HG02981 (cell line): ENCODE measurements around the gene OSBPL7.

Experiments
- ATAC-seq: cut with Tn5 transposase; IDR thresholded peaks from one replicate; pipeline ENCODE4 v1.9.1; 2021; ENCODE audit warnings: mild to moderate bottlenecking, moderate library complexity; ENCODE audit not compliant: unreplicated experiment

The OSBPL7 gene

GRCh38 chr17:47808036-47808829, 13.4 kb downstream of the OSBPL7 start:
- ATAC-seq, result no peak

GRCh38 chr17:47807421-47807820, 14.2 kb downstream of the OSBPL7 start:
- no peak for ATAC-seq

GRCh38 chr17:47806913-47807255, 14.7 kb downstream of the OSBPL7 start:
- ATAC-seq, result no peak

- no peak for ATAC-seq
Measured at GRCh38 chr17:47806026-47806912, 15.3 kb downstream of the OSBPL7 start.

- no peak for ATAC-seq
Measured at GRCh38 chr17:47804461-47804860, 17.1 kb downstream of the OSBPL7 start.

GRCh38 chr17:47803751-47804150, 17.8 kb downstream of the OSBPL7 start:
- no peak for ATAC-seq

- ATAC-seq, result no peak
Measured at GRCh38 chr17:47803201-47803600, 18.4 kb downstream of the OSBPL7 start.

GRCh38 chr17:47802341-47803022, 19.1 kb downstream of the OSBPL7 start:
- no peak for ATAC-seq

GRCh38 chr17:47801906-47802305, 19.7 kb downstream of the OSBPL7 start:
- ATAC-seq, result no peak

- no peak for ATAC-seq
Measured at GRCh38 chr17:47801176-47801765, 20.3 kb downstream of the OSBPL7 start.

GRCh38 chr17:47800686-47801085, 20.9 kb downstream of the OSBPL7 start:
- ATAC-seq, result no peak

- ATAC-seq, result no peak
Measured at GRCh38 chr17:47797797-47798196, 23.8 kb downstream of the OSBPL7 start.

GRCh38 chr17:47792979-47793378, 28.6 kb downstream of the OSBPL7 start:
- ATAC-seq, result no peak

GRCh38 chr17:47792457-47792856, 29.1 kb downstream of the OSBPL7 start:
- ATAC-seq, result no peak

GRCh38 chr17:47791025-47791424, 30.6 kb downstream of the OSBPL7 start:
- ATAC-seq, result no peak

- ATAC-seq, result no peak
Measured at GRCh38 chr17:47789611-47790561, 31.7 kb downstream of the OSBPL7 start.

- no peak for ATAC-seq
Measured at GRCh38 chr17:47785538-47786123, 36.0 kb downstream of the OSBPL7 start.

GRCh38 chr17:47781397-47781796, 40.2 kb downstream of the OSBPL7 start:
- ATAC-seq, result no peak

- no peak for ATAC-seq
Measured at GRCh38 chr17:47778184-47778635, 43.4 kb downstream of the OSBPL7 start.
